Measurements from ENCODE around the gene PRKG2. TPM values are rescaled to one million over a fixed set of nuclear protein-coding genes. Genes with fewer than 3 reads are reported as not detected.

PRKG2 gene
- polyA plus RNA-seq, 1 of the 3 experiments (the other 2 are of a cell fraction), result not detected

- no peak for TF ChIP-seq ZBTB33 (IDR thresholded peaks at IDR 0.05; ENCODE audit: borderline replicate concordance, low read depth)
- TF ChIP-seq YY1 (IDR thresholded peaks at IDR 0.05; ENCODE audit: low read depth), result no peak
- TF ChIP-seq RXRA (IDR thresholded peaks at IDR 0.05; ENCODE audit: borderline replicate concordance, low read depth), result no peak
- TF ChIP-seq SIN3A (IDR thresholded peaks at IDR 0.05; ENCODE audit: borderline replicate concordance, low read depth, low read length), result no peak
Observed at GRCh38 chr4:81204571-81204970, 10.5 kb downstream of the PRKG2 start (continued).

- no peaks in the 10 kb centered on the region for H4K20me1 ChIP-seq (ENCODE audit: insufficient read depth)
- H3K27ac ChIP-seq (ENCODE audit: low read depth in 2 of 2, low read length in 1 of 2), result no peak overlapping the region
- no peaks in the 10 kb centered on the region for H3K9me2 ChIP-seq
- no peak overlapping the region for H3K4me2 ChIP-seq
- no peaks in the 10 kb centered on the region for H3K9me3 ChIP-seq
- no peaks in the 10 kb centered on the region for H3K27me3 ChIP-seq (ENCODE audit: insufficient read depth)
- no peaks in the 10 kb centered on the region for H3K79me2 ChIP-seq (ENCODE audit: insufficient read depth)
- H3K36me3 ChIP-seq (replicated peaks in 1 of 2; ENCODE audit: control insufficient read depth in 1 of 2, insufficient read depth in 2 of 2, low read length in 1 of 2), result no peaks in the 10 kb centered on the region
- no peaks in the 10 kb centered on the region for H3F3A ChIP-seq (replicated peaks; ENCODE audit: insufficient read depth)
- no peak for DNase-seq
- no peaks in the 10 kb centered on the region for H3K4me1 ChIP-seq (ENCODE audit: control insufficient read depth in 1 of 2, insufficient read depth in 2 of 2, low read depth in 1 of 2, low read length in 1 of 2)
- no peak overlapping the region for H2AFZ ChIP-seq (ENCODE audit: low read depth)
- CTCF ChIA-PET, result interaction anchor here (0.6 kb wide), 1 partner anchor 171 kb away, joined by 3 read pairs; no protein-coding TSS in a partner anchor
- no peak overlapping the region for H3K9ac ChIP-seq
- H3K4me3 ChIP-seq (ENCODE audit: low read depth in 2 of 2, low read length in 1 of 2), result no peak overlapping the region
- no peak for TF ChIP-seq FOXM1 (IDR thresholded peaks at IDR 0.05; ENCODE audit: low read depth)
- TF ChIP-seq FOXJ3 (CRISPR knock-in tag; IDR thresholded peaks at IDR 0.05), result no peak
- no peak for TF ChIP-seq USF2 (IDR thresholded peaks at IDR 0.05; ENCODE audit: borderline replicate concordance, low read depth, low read length)
- TF ChIP-seq EZH2phosphoT487 (IDR thresholded peaks at IDR 0.05; ENCODE audit: borderline replicate concordance, low read depth), result no peak
- TF ChIP-seq ZBTB33 (IDR thresholded peaks at IDR 0.05; ENCODE audit: borderline replicate concordance, low read depth), result no peak
- no peak for TF ChIP-seq USF1 (IDR thresholded peaks at IDR 0.05; ENCODE audit: borderline replicate concordance, low read depth)
- TF ChIP-seq SIN3A (IDR thresholded peaks at IDR 0.05; ENCODE audit: borderline replicate concordance, low read depth, low read length), result no peak
- no peak for TF ChIP-seq MAX (IDR thresholded peaks at IDR 0.05; ENCODE audit: low read depth)
- no peak for TF ChIP-seq POLR2AphosphoS5 (IDR thresholded peaks at IDR 0.05; ENCODE audit: low read depth, low read length)
- no peak for TF ChIP-seq YY1 (IDR thresholded peaks at IDR 0.05; ENCODE audit: low read depth)
- no peak for TF ChIP-seq EP300 (IDR thresholded peaks at IDR 0.05; ENCODE audit: borderline replicate concordance in 1 of 2, low read depth in 1 of 2, low read length in 1 of 2)
- no peak for TF ChIP-seq MXI1 (IDR thresholded peaks at IDR 0.05; ENCODE audit: low read depth, low read length)
- no peak for TF ChIP-seq RAD21 (IDR thresholded peaks at IDR 0.05; ENCODE audit: low read length)
- TF ChIP-seq NFIC (IDR thresholded peaks at IDR 0.05; ENCODE audit: borderline replicate concordance), result no peak
- no peak for TF ChIP-seq REST (IDR thresholded peaks at IDR 0.05; ENCODE audit: low read depth, low read length)
- TF ChIP-seq RCOR1 (IDR thresholded peaks at IDR 0.05; ENCODE audit: low read length), result no peak
- POLR2A ChIA-PET, result no interaction called here
Observed at GRCh38 chr4:81199831-81200230, 15.2 kb downstream of the PRKG2 start.
